Left cardiac atrium (tissue), 4 donors: ENCODE measurements around the gene CCT8. TPM values are rescaled to one million over a fixed set of nuclear protein-coding genes. Genes with fewer than 3 reads are reported as not detected.

Experiments
- ATAC-seq, 2 donors: fragments of 200-7000 bp; cut with Tn5 transposase; one replicate each; pipeline ENCODE4 v1.9.1; 2020; ENCODE audit warnings: mild to moderate bottlenecking in 2 of 2, moderate library complexity in 2 of 2
- DNase-seq: peaks from one replicate; pipeline ENCODE4 v3.0.0-alpha.2; 2020
- intact Hi-C, 2 donors: fragments of 100-400 bp; cut with DNase I; formaldehyde crosslinking; loops; one replicate each; pipeline versions ENCODE4 v1.14.1 to v1.15.1; 2022 to 2023
- total RNA-seq, 2 donors: library from RNA; stranded (reverse); fragmentation: NEBNext Ultra II Directional; extraction: Animal tissue kit (Norgen Biotek cat#: 25700); gene quantifications; one replicate each; pipeline ENCODE4 v1.2.1, GENCODE V29; 2021
- donor health status: DM: no; HTN: yes; CAD: no.
- donor health status: DM: no; HTN: yes; CAD: no; lungs with severe emphysema.
- donor health status: DM: yes; HTN: yes; CAD: no.
- donor health status: Dilated cardiomyopathy.

The CCT8 gene
- total RNA-seq, 2 donors from 2014 or later: 97.5 to 117 TPM

DNA sequence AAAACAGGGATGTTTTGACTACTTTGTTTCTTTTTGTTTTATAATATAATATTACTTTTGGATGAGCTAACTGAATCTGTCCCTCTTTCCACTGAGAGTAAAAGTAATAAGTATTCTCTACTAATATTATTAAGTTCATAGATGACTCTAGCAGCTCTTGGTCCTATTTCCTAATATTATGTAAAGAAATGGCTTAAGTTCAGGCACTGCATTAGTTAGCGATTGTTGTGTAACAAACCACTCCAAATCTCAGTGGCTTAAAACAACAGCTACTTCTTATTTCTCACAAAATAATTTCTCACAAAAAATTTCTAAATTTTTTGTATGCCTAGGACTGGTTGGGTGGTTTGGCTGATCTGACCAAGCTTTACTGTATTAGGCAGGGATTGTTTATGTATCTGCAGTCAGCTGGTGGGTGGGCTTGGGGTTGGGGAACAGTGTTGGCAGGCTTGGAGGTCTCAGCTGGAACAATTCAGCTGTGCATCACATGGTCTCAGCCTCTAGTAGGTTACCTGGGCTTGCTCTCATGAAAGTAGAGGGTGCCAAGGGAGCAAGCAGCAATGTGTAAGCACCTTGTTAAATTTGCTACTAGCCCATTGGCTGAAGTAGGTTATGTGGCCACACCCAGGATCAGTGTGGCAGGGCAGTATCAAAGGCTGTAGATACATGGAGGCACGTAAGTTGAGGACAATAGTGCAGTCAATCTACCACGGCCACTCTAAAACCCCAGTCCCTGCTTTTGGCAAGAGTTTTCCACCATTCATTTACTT is 8.8 kb upstream of the CCT8 start:
- ATAC-seq: no peak
- no peak for DNase-seq

DNA sequence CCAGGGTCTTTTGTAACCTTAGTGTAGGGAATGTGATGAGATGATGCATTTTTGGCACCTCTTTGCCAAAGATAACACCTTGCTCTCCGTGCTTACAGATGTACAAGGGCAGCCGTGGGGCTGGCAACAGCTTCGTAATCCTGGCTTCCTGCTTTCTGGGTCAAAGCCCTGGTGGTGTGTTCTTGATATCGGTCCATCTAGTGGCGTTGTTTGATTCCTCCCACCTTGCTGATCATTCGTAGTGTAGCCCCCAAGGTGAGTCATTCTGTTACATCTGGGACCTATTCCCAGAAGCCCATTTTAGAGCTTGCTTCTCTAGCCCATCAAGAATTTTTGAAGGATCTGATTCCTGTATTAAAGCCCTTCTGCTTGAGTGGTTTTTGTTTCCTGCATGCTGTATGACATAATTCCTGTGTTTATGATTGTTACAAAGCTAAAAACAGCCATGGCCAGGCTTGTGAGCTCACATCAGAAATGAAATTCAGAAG is 7.0 kb upstream of the CCT8 start:
- intact Hi-C loops: loop anchor here in 1 of 2 donors (5.0 kb wide), 1 partner anchor 77 kb away; no protein-coding TSS in a partner anchor
- peak; percentile 24 to 38 for ATAC-seq
- no peak for DNase-seq

More for the DNA sequence above, 8.8 kb upstream of the CCT8 start:
- intact Hi-C loops: loop anchor here in 1 of 2 donors (5.0 kb wide), 1 partner anchor 75 kb away; no protein-coding TSS in a partner anchor

DNA sequence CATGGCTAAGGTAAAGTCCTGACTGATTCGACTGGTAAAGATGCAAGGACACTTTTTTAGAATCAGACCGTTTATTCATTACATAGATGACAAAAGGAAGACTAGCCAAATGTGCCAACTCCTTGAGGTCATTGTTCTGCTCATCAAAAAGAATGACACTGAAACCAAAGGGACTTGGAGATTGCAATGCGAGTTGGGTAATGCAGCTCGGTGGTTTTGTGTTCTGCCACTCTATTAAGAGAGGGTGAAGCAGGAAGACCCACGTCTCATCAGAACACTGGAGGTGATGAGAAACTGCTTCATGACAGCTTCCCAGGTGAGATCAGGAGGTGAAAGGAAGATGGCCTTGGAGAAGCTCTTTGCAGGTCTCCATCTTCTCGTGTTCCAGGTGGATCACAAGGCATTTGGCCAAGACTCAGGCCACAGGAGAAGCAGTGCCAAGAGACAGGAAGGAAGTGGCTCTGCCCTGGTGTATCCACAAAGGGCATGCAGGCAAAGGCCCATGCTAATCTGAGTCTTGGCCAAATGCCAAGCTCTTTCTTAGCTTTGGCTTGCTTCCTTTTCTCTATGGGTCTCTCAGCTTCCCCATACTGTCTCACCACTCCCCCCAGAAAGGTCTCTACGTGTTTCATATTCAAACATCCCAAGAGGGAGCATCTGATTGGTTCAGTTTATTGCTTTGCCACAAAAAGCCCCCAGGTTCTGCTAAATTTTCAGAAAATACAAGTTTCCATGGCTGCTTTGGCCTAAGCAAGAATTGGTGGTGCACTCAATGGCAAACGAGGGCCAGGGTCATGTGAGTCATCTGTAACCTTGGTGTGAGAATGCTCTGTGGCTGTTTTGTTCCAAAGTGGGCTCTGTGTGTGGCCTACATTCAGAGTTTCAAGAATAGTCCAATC is 5.7 kb upstream of the CCT8 start:
- intact Hi-C loops: loop anchor here in 1 of 2 donors (5.0 kb wide), 1 partner anchor 223 kb away; no protein-coding TSS in a partner anchor
- DNase-seq (no peak), ATAC-seq (peak in 1 of 2 donors; percentile 29)

DNA sequence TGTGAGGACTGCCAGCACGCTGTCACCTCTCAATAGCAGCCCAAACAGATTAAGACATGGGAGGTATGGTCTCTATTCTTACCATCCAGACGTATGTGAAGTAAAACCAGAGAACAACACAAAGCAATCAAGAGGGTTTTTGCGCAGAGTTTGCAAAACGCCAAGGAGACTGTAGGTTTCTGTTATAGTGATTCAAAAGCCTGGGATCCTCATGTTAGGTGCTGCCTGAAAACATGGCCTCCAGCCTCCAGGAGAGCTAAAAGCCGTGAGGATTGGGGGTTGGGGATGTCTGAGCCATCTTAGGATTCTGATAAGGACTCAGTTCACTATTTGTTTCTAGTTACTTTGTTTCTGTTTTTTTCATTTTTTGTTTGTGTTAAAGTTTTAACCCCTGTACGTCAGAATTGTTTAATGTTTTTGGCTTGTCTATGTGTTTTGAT is 4.2 kb upstream of the CCT8 start:
- DNase-seq (no peak), ATAC-seq (no peak)
- intact Hi-C loops: loop anchor here in 1 of 2 donors (5.0 kb wide), 1 partner anchor 225 kb away; no protein-coding TSS in a partner anchor

- ATAC-seq (peak in 1 of 2 donors; percentile 1), DNase-seq (peak; percentile 80)
- intact Hi-C loops: loop anchor here in 1 of 2 donors (5.0 kb wide), 1 partner anchor 225 kb away; no protein-coding TSS in a partner anchor
These were observed 3.5 kb upstream of the CCT8 start for GRCh38 chr21:29076731-29077640.

- ATAC-seq (no peak), DNase-seq (no peak)
- intact Hi-C loops: loop anchor here in 1 of 2 donors (5.0 kb wide), 1 partner anchor 226 kb away; no protein-coding TSS in a partner anchor
These were observed 2.4 kb upstream of the CCT8 start for GRCh38 chr21:29075706-29076466.

DNA sequence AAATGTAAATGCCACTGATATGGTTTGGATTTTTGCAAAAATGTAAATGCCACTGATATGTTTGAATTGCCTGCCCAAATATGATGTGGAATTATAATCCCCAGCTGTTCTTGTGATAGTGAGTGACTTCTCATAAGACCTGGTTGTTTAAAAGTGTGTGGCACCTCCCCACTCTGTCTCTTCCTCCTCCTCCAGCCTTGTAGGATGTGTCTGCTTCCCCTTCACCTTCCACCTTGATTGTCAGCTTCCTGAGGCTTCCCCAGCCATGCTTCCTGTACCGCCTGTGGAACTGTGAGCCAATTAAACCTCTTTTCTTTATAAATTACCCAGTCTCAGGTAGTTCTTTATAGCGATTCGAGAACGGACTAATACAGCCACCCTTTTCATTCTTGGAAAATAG is 1.3 kb upstream of the CCT8 start:
- no peak for ATAC-seq
- intact Hi-C loops: loop anchor here in 1 of 2 donors (5.0 kb wide), 2 partner anchors 47 to 228 kb away; no protein-coding TSS in a partner anchor
- no peak for DNase-seq

GRCh38 chr21:29074007-29074376 is 544 bp upstream of the CCT8 start:
- intact Hi-C loops: loop anchor here in 1 of 2 donors (5.0 kb wide), 1 partner anchor 47 kb away; no protein-coding TSS in a partner anchor
- DNase-seq (no peak), ATAC-seq (peak; percentile 17 to 29)

- DNase-seq (no peak), ATAC-seq (peak; percentile 2)
- intact Hi-C loops: loop anchor here in 1 of 2 donors (5.0 kb wide), 1 partner anchor 46 kb away; no protein-coding TSS in a partner anchor
These were observed 601 bp downstream of the CCT8 start for GRCh38 chr21:29072873-29073221.

- intact Hi-C loops: loop anchor here in 1 of 2 donors (10.0 kb wide), 1 partner anchor 90 kb away; no protein-coding TSS in a partner anchor
- ATAC-seq (peak in 1 of 2 donors; percentile 15), DNase-seq (no peak)
These were observed 8.5 kb downstream of the CCT8 start for GRCh38 chr21:29064850-29065481.

GRCh38 chr21:29056538-29057050 is 16.9 kb downstream of the CCT8 start:
- ATAC-seq: no peak
- no peak for DNase-seq
- intact Hi-C loops: no loop called here

DNA sequence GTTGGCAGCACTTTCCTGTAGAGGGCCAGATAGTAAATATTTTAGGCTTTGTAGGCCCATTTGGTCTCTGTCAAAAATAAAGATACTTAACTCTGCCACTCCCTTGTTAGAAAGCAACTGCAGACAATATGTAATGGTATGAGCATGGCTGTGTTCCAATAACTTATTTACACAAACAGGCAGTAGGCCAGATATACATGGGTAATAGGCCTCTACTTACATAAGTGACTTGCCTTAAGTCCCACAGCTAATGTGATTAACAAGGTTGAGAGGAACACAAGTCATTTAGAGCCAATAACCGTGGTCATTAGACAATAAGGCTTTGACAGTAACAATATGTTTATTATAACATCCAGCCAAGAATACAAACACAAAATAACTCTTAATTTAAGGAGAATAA is 17.4 kb downstream of the CCT8 start:
- ATAC-seq: no peak
- intact Hi-C loops: no loop called here
- DNase-seq: no peak

DNA sequence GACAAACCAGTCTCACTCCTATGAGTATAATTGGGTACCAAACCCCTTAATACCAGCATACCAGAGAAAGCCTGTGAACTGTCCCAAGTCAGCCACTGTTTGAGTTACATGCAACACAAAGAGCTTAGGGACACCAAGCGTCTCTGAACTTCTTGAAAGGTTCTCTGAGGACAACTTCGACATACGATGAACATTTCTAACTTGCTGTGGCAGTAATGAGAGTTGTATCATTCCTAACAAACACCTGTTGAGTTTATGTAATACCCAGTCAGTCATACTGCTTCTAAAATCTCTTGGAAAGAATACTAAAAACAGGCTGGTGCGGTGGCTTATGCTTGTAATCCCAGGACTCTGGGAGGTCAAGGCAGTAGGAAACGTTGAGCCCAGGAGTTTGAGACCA is 18.4 kb downstream of the CCT8 start:
- ATAC-seq: no peak
- DNase-seq: no peak
- intact Hi-C loops: no loop called here

GRCh38 chr21:29053656-29054055 is 19.8 kb downstream of the CCT8 start:
- intact Hi-C loops: no loop called here
- DNase-seq: no peak
- ATAC-seq: no peak

DNA sequence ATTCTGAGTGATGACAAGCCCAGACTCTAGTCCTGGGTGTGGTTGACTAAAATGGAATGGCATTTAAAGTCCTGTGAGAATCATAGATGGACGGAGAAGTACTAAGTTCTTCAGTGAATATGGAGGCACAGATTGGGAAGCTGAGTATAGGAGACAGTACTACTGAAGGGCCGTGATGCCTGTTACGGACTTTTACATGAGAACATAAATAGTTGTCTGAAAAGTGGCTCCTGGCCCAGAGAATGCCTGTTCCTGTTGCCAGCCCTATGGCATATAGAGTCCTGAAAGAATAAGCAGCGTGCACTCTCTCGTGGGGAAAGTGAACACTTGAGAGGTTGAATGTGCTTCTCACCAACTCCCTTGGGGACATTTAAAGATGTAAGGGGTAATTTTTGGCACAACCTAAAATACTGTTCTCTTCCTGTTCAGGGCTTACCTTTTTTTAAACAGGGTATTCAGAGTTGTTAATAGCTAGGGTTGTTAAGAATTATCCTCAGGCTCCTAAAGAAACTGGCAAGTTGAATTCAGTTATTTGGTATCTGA is 20.4 kb downstream of the CCT8 start:
- no peak for DNase-seq
- ATAC-seq: no peak
- intact Hi-C loops: no loop called here

GRCh38 chr21:29052224-29052623 is 21.2 kb downstream of the CCT8 start:
- intact Hi-C loops: no loop called here
- no peak for DNase-seq
- no peak for ATAC-seq

- ATAC-seq (no peak), DNase-seq (no peak)
- intact Hi-C loops: no loop called here
These were observed 38.8 kb downstream of the CCT8 start for GRCh38 chr21:29034678-29035077.
